Measurements from ENCODE around the gene C17orf50.

DNA sequence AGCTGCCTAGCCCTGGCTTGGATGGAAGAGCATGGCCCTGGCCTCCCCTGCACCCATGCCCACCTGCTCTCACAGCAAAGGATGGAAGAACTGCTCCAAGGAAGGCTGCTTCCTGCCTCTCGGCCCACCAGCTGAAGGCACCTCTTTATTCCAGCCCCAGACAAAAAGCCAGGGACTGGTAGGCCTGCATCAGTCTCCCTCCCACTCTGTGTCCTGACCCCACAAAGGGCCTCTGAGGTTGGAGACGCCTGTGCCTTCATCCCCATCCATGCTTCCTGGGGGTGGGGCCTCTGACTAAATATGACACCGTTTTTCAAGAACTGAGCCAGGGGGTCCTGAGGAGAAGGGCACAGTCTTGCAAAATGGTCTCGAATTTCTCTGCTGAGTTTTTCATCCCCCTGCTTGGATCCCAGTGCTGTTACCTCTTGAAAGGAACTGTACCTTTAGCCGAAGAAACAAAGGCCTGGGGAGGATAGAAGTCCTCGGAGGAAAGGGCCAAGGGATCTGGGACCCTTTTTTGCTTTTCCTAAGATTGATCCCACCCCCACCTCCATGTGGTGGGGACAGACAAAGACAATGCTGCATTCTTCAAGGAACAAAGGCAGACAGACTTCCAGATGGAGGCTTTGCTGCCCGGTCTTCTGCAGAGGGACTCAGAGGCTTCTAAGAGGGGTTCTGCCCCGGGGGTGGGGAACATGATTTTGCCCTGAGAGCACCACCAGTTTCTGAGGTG is 5.2 kb downstream of the C17orf50 start:
- TF ChIP-seq, protein P1, sequence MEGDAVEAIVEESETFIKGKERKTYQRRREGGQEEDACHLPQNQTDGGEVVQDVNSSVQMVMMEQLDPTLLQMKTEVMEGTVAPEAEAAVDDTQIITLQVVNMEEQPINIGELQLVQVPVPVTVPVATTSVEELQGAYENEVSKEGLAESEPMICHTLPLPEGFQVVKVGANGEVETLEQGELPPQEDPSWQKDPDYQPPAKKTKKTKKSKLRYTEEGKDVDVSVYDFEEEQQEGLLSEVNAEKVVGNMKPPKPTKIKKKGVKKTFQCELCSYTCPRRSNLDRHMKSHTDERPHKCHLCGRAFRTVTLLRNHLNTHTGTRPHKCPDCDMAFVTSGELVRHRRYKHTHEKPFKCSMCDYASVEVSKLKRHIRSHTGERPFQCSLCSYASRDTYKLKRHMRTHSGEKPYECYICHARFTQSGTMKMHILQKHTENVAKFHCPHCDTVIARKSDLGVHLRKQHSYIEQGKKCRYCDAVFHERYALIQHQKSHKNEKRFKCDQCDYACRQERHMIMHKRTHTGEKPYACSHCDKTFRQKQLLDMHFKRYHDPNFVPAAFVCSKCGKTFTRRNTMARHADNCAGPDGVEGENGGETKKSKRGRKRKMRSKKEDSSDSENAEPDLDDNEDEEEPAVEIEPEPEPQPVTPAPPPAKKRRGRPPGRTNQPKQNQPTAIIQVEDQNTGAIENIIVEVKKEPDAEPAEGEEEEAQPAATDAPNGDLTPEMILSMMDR (IDR thresholded peaks at IDR 0.05; ENCODE audit: low read depth, low read length, poor library complexity, severe bottlenecking) = no peak
- no peak for TF ChIP-seq EZH2phosphoT487 (IDR thresholded peaks at IDR 0.05; ENCODE audit: borderline replicate concordance, low read length)

Measured in DOHH2 (cell line).